Globus pallidus (tissue), 1 donor: ENCODE data around the gene RHD.
"Not testable (repeated sequence)": the region's sequence is repeated elsewhere in the genome, so short reads cannot be mapped to it uniquely, and the experiment has no call there.

Experiments used
- DNase-seq: peaks from one replicate; pipeline ENCODE4 v3.0.0-alpha.2; 2015; ENCODE audit warnings: low spot score

Gene RHD

GRCh38 chr1:25272238-25272637, at the start of gene RHD:
Gene RHD, plus strand, starts transcription at chr1:25272509. Its CDS starts 39 bp downstream, at chr1:25272548.
- DNase-seq: not testable (repeated sequence)

GRCh38 chr1:25222606-25223005, 49.7 kb upstream of the RHD start:
- no peak for DNase-seq

GRCh38 chr1:25223471-25223870, 48.8 kb upstream of the RHD start:
- DNase-seq: no peak

GRCh38 chr1:25232027-25232865, 40.1 kb upstream of the RHD start, which contains the start of gene SYF2:
Gene SYF2, minus strand, starts transcription at chr1:25232502. Its CDS starts 35 bp downstream, at chr1:25232467.
- DNase-seq: peak; percentile 93

- DNase-seq: peak; percentile 77
Measured at GRCh38 chr1:25232866-25233784, 39.2 kb upstream of the RHD start.

GRCh38 chr1:25235411-25235810, 36.9 kb upstream of the RHD start:
- DNase-seq: not testable (repeated sequence)

GRCh38 chr1:25236261-25236660, 36.0 kb upstream of the RHD start:
- not testable (repeated sequence) for DNase-seq

- DNase-seq: no peak
Measured at GRCh38 chr1:25238046-25238445, 34.3 kb upstream of the RHD start.

GRCh38 chr1:25239681-25240541, 32.4 kb upstream of the RHD start:
- DNase-seq: peak; percentile 82

- DNase-seq: no peak
Measured at GRCh38 chr1:25243907-25244306, 28.4 kb upstream of the RHD start.

- DNase-seq: no peak
Measured at GRCh38 chr1:25245393-25245792, 26.9 kb upstream of the RHD start.

GRCh38 chr1:25245809-25246599, 26.3 kb upstream of the RHD start:
- DNase-seq: no peak

GRCh38 chr1:25246600-25247023, 25.7 kb upstream of the RHD start:
- DNase-seq: no peak

GRCh38 chr1:25247024-25247828, 25.1 kb upstream of the RHD start, which contains the start of gene RSRP1:
Gene RSRP1, minus strand, starts transcription at chr1:25247454. Its CDS starts 491 bp downstream, at chr1:25246963.
- DNase-seq: peak; percentile 99

GRCh38 chr1:25247829-25248754, 24.2 kb upstream of the RHD start:
- no peak for DNase-seq

GRCh38 chr1:25253911-25254310, 18.4 kb upstream of the RHD start:
- DNase-seq: no peak

GRCh38 chr1:25255706-25256577, 16.4 kb upstream of the RHD start:
- DNase-seq: no peak

GRCh38 chr1:25256578-25256965, 15.7 kb upstream of the RHD start:
- no peak for DNase-seq
